AG04449 (cell line): Measurements from ENCODE around the gene PIK3R6.

Source experiments
- CTCF ChIA-PET: fragments of 350-600 bp; formaldehyde crosslinking; extraction: SDS; loops from one replicate; lab custom pipeline; 2021; ENCODE audit warnings: antibody characterized with exemption; lab: Yijun Ruan, JAX
- POLR2A ChIA-PET: fragments of 400-600, 350-600 bp; formaldehyde crosslinking; extraction: SDS; loops from one replicate; lab custom pipeline; 2020; ENCODE audit warnings: antibody characterized with exemption, inconsistent platforms; lab: Yijun Ruan, JAX
- DNase-seq: peaks from one replicate; pipeline ENCODE4 v3.0.0-alpha.2; 2010; ENCODE audit warnings: low read depth, low spot score
- H3K4me3 ChIP-seq: 2 replicates; pipeline ENCODE4 v1.5.1; 2011; ENCODE audit warnings: low read depth, mild to moderate bottlenecking, control low read depth, low read length
- TF ChIP-seq, protein P1 (sequence below): IDR thresholded peaks from one replicate; pipeline ENCODE4 v1.5.1; 2011; ENCODE audit warnings: mild to moderate bottlenecking, moderate library complexity, low read length, control low read depth, inconsistent platforms; ENCODE audit not compliant: insufficient read depth; ENCODE audit errors: missing control alignments

PIK3R6 gene

GRCh38 chr17:8791248-8791909 lies 76.1 kb downstream of the PIK3R6 start:
- TF ChIP-seq, protein P1, sequence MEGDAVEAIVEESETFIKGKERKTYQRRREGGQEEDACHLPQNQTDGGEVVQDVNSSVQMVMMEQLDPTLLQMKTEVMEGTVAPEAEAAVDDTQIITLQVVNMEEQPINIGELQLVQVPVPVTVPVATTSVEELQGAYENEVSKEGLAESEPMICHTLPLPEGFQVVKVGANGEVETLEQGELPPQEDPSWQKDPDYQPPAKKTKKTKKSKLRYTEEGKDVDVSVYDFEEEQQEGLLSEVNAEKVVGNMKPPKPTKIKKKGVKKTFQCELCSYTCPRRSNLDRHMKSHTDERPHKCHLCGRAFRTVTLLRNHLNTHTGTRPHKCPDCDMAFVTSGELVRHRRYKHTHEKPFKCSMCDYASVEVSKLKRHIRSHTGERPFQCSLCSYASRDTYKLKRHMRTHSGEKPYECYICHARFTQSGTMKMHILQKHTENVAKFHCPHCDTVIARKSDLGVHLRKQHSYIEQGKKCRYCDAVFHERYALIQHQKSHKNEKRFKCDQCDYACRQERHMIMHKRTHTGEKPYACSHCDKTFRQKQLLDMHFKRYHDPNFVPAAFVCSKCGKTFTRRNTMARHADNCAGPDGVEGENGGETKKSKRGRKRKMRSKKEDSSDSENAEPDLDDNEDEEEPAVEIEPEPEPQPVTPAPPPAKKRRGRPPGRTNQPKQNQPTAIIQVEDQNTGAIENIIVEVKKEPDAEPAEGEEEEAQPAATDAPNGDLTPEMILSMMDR, result no peak
- no peak for DNase-seq
- POLR2A ChIA-PET, result no interaction called here
- no peak overlapping the region for H3K4me3 ChIP-seq
- CTCF ChIA-PET, result no interaction called here

GRCh38 chr17:8789743-8790142 lies 77.7 kb downstream of the PIK3R6 start:
- DNase-seq, result no peak
- H3K4me3 ChIP-seq, result no peak overlapping the region
- ChIA-PET POLR2A (no interaction called here), CTCF (interaction anchor here (0.7 to 1.1 kb wide), 3 partner anchors 8 to 306 kb away, joined by 3 to 4 read pairs (median 3); no protein-coding TSS in a partner anchor)
- TF ChIP-seq, protein P1, result no peak

GRCh38 chr17:8788998-8789397 lies 78.5 kb downstream of the PIK3R6 start:
- ChIA-PET CTCF (interaction anchor here (0.7 to 6.8 kb wide), 5 partner anchors 9 to 380 kb away, joined by 3 to 94 read pairs (median 4); partner anchors contain the start of gene MFSD6L), POLR2A (no interaction called here)
- DNase-seq, result no peak
- TF ChIP-seq, protein P1, result no peak
- no peak overlapping the region for H3K4me3 ChIP-seq

- POLR2A ChIA-PET, result interaction anchor here (0.5 to 0.6 kb wide), 2 partner anchors 376 to 621 kb away, joined by 3 read pairs; no protein-coding TSS in a partner anchor
These were observed 81.7 kb downstream of the PIK3R6 start for GRCh38 chr17:8785547-8786413.

GRCh38 chr17:8782176-8782575 lies 85.3 kb downstream of the PIK3R6 start:
- POLR2A ChIA-PET, result no interaction called here
- CTCF ChIA-PET, result interaction anchor here (1.0 to 6.8 kb wide), 3 partner anchors 209 to 373 kb away, joined by 3 to 94 read pairs (median 5); no protein-coding TSS in a partner anchor
- TF ChIP-seq, protein P1, result no peak
- no peak for DNase-seq
- H3K4me3 ChIP-seq, result no peak overlapping the region

More at GRCh38 chr17:8785547-8786413, 81.7 kb downstream of the PIK3R6 start:
- CTCF ChIA-PET, result interaction anchor here (0.6 to 6.8 kb wide), 47 partner anchors 8 to 745 kb away, joined by 3 to 94 read pairs (median 4); partner anchors contain the start of genes KRABD2, MFSD6L and NDEL1
- TF ChIP-seq, protein P1, result peak; percentile 88
- no peak for DNase-seq
- no peak overlapping the region for H3K4me3 ChIP-seq
